Measurements from ENCODE around the gene ZFC3H1.

The ZFC3H1 gene

DNA sequence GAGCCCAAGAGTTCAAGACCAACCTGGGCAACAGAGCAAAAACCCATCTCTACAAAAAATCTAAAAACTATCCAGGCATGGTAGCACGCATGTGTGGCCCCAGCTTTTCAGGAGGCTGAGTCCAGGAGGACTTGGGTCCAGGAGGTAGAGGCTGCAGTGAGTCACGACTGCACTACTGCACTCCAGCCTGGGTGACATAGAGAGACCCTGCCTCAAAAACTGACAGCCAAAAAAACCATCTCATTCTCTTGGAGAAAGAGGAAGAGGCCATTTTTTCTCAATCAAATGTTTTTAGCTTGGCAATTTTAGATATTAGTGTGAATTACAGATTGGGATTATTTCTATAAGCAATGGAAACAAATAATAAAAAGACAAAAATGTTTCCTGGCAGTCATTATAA lies 38.2 kb downstream of the ZFC3H1 start:
- ATAC-seq = no peak
- no peak for TF ChIP-seq ARNTL (CRISPR knock-in tag; IDR thresholded peaks at IDR 0.05; ENCODE audit: borderline replicate concordance, low read depth)
- no peak for TF ChIP-seq PATZ1 (CRISPR knock-in tag; IDR thresholded peaks at IDR 0.05; ENCODE audit: borderline replicate concordance)

DNA sequence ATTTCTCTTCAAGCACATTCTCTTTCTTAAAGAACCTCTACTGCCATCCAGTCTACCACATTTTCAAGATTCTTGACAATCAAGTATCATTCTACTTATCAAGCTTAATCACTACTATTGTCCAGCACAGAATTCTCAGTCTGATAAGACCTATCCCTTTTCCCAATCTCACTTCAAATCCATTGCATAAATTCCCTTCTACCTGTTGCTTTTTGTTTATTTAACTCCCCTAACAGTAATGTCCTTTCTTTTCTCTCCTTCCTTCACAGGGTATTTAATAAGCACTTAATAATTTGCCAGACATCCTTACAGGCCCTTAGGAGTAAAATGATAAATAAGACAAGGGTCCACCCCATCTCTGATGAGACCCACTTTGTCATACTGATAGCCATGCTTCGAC lies 41.7 kb downstream of the ZFC3H1 start:
- TF ChIP-seq CSDC2 (CRISPR knock-in tag; IDR thresholded peaks at IDR 0.05) (no peak), PATZ1 (CRISPR knock-in tag; IDR thresholded peaks at IDR 0.05; ENCODE audit: borderline replicate concordance) (no peak), SNAI2 (CRISPR knock-in tag; IDR thresholded peaks at IDR 0.05) (no peak), OSR1 (CRISPR knock-in tag; IDR thresholded peaks at IDR 0.05) (no peak), TCF4 (CRISPR knock-in tag; IDR thresholded peaks at IDR 0.05; ENCODE audit: borderline replicate concordance) (no peak)
- TF ChIP-seq, protein P1, sequence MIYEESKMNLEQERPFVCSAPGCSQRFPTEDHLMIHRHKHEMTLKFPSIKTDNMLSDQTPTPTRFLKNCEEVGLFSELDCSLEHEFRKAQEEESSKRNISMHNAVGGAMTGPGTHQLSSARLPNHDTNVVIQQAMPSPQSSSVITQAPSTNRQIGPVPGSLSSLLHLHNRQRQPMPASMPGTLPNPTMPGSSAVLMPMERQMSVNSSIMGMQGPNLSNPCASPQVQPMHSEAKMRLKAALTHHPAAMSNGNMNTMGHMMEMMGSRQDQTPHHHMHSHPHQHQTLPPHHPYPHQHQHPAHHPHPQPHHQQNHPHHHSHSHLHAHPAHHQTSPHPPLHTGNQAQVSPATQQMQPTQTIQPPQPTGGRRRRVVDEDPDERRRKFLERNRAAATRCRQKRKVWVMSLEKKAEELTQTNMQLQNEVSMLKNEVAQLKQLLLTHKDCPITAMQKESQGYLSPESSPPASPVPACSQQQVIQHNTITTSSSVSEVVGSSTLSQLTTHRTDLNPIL (CRISPR knock-in tag; IDR thresholded peaks at IDR 0.05; ENCODE audit: low read depth) = no peak
- ATAC-seq = no peak

GRCh38 chr12:71610031-71610795 lies 53.4 kb downstream of the ZFC3H1 start:
- ATAC-seq = no peak
- no peak for TF ChIP-seq ZNF565 (CRISPR knock-in tag; conservative IDR thresholded peaks at IDR 0.05; ENCODE audit: low read depth)
- no peak for TF ChIP-seq SNAI2 (CRISPR knock-in tag; IDR thresholded peaks at IDR 0.05)
- TF ChIP-seq, protein P2, sequence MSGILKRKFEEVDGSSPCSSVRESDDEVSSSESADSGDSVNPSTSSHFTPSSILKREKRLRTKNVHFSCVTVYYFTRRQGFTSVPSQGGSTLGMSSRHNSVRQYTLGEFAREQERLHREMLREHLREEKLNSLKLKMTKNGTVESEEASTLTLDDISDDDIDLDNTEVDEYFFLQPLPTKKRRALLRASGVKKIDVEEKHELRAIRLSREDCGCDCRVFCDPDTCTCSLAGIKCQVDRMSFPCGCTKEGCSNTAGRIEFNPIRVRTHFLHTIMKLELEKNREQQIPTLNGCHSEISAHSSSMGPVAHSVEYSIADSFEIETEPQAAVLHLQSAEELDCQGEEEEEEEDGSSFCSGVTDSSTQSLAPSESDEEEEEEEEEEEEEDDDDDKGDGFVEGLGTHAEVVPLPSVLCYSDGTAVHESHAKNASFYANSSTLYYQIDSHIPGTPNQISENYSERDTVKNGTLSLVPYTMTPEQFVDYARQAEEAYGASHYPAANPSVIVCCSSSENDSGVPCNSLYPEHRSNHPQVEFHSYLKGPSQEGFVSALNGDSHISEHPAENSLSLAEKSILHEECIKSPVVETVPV (CRISPR knock-in tag; IDR thresholded peaks at IDR 0.05) = no peak
- TF ChIP-seq PATZ1 (CRISPR knock-in tag; IDR thresholded peaks at IDR 0.05; ENCODE audit: borderline replicate concordance) = no peak
- TF ChIP-seq, protein P1 (CRISPR knock-in tag; IDR thresholded peaks at IDR 0.05; ENCODE audit: low read depth) = no peak
- TF ChIP-seq OSR1 (CRISPR knock-in tag; IDR thresholded peaks at IDR 0.05) = no peak
- no peak for TF ChIP-seq ZFP30 (CRISPR knock-in tag; IDR thresholded peaks at IDR 0.05)

DNA sequence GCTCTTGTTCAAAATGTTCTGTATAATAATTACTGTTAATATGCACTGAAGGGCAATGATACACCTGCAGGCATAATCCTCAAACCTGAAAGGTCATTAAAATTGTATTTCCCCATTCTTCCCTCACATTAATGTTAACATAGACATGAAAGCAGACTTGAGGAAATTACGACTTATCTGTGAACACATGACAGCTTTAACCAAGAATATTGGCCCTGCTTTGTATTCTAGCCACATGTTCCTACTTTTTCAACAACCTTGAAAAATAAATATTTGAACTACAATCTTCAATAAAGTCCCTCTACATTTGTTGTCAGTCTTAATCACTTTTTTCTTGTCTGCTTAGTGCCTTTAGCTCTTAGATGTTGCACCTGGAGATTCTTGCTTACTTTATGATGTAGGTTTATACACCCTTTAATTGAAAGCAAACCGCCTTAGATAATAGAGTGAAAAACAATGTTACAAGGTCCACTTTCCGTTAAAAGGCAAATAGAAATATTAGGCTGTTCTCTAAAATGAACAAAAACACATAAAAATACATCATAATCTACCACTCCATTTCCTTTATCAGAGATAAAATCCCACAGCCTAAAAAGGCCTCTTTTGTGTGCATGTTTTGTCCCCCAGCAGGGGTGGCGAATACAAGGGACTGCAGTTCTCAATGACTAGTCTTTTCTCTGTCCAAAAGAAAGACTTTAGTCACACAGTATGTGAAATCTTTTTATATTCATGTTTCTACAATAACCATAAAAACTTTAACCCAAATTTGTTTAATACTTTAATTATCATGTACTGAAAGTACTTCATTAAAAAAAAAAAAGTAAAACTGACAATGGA lies 55.9 kb downstream of the ZFC3H1 start:
- ATAC-seq = no peak
- TF ChIP-seq BACH2 (CRISPR knock-in tag; IDR thresholded peaks at IDR 0.05; ENCODE audit: borderline replicate concordance) = no peak
- TF ChIP-seq, protein P1 (CRISPR knock-in tag; IDR thresholded peaks at IDR 0.05; ENCODE audit: low read depth) = no peak
- no peak for TF ChIP-seq ZC3H10 (CRISPR knock-in tag; IDR thresholded peaks at IDR 0.05)
- no peak for TF ChIP-seq ZNF565 (CRISPR knock-in tag; conservative IDR thresholded peaks at IDR 0.05; ENCODE audit: low read depth)
- no peak for TF ChIP-seq ISL1 (CRISPR knock-in tag; IDR thresholded peaks at IDR 0.05)
- TF ChIP-seq, protein P3, sequence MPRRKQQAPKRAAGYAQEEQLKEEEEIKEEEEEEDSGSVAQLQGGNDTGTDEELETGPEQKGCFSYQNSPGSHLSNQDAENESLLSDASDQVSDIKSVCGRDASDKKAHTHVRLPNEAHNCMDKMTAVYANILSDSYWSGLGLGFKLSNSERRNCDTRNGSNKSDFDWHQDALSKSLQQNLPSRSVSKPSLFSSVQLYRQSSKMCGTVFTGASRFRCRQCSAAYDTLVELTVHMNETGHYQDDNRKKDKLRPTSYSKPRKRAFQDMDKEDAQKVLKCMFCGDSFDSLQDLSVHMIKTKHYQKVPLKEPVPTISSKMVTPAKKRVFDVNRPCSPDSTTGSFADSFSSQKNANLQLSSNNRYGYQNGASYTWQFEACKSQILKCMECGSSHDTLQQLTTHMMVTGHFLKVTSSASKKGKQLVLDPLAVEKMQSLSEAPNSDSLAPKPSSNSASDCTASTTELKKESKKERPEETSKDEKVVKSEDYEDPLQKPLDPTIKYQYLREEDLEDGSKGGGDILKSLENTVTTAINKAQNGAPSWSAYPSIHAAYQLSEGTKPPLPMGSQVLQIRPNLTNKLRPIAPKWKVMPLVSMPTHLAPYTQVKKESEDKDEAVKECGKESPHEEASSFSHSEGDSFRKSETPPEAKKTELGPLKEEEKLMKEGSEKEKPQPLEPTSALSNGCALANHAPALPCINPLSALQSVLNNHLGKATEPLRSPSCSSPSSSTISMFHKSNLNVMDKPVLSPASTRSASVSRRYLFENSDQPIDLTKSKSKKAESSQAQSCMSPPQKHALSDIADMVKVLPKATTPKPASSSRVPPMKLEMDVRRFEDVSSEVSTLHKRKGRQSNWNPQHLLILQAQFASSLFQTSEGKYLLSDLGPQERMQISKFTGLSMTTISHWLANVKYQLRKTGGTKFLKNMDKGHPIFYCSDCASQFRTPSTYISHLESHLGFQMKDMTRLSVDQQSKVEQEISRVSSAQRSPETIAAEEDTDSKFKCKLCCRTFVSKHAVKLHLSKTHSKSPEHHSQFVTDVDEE (CRISPR knock-in tag; IDR thresholded peaks at IDR 0.05) = no peak
- TF ChIP-seq ARNTL (CRISPR knock-in tag; IDR thresholded peaks at IDR 0.05; ENCODE audit: borderline replicate concordance, low read depth) = no peak
- TF ChIP-seq TCF4 (CRISPR knock-in tag; IDR thresholded peaks at IDR 0.05; ENCODE audit: borderline replicate concordance) = no peak
- no peak for TF ChIP-seq GLIS3 (CRISPR knock-in tag; IDR thresholded peaks at IDR 0.05)
- TF ChIP-seq RARB (CRISPR knock-in tag; IDR thresholded peaks at IDR 0.05) = no peak
- TF ChIP-seq ZFP30 (CRISPR knock-in tag; IDR thresholded peaks at IDR 0.05) = no peak
- TF ChIP-seq ZNF70 (CRISPR knock-in tag; IDR thresholded peaks at IDR 0.05) = no peak
- TF ChIP-seq ZFP3 (CRISPR knock-in tag; IDR thresholded peaks at IDR 0.05) = no peak

Measured in SK-N-SH treated with all-trans-retinoic acid at 6 μM for 48 hours (cell line).